Islet precursor cell (in vitro differentiated cells): Measurements from ENCODE around the gene GOSR1.
"Not testable (repeated sequence)": the region's sequence is repeated elsewhere in the genome, so short reads cannot be mapped to it uniquely, and the experiment has no call there.

ENCODE experiments used
- DNase-seq: peaks from one replicate; pipeline ENCODE4 v3.0.0-alpha.2; 2018

GOSR1 gene

GRCh38 chr17:30549181-30549580 is 72.0 kb downstream of the GOSR1 start:
- peak; percentile 32 for DNase-seq

DNA sequence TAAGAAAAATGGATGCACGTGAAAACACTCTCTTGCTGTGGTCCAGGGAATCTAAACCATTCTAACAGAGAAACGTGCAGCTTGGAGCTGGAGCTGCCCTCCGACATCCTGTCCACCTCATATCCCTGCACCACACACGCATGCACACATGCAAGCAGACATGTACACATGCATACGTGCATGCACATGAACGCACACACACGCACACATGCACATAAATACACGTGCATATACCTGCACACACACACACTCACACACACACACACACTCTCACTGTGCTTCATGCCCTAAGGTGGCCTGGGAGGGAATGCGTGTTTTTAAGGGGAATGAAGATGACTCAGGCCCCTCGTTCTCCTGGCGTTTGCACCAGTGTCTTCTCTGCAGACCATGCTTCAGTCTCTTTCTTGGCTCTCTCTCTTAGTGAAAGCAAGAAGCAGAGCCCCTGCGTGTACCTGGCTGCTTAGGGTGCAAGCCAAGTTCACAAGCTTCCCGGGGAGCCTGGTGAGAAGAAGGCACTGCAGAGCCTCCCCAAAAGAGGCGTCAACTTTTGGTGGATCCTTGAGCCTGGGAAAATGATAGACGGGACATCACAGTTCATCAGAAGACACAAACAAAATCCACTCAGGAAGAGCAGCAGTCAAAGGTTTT is 72.8 kb downstream of the GOSR1 start:
- DNase-seq = peak; percentile 73

GRCh38 chr17:30550512-30551273 is 73.5 kb downstream of the GOSR1 start:
- DNase-seq = peak; percentile 89

- peak; percentile 61 for DNase-seq
These were observed 74.2 kb downstream of the GOSR1 start for GRCh38 chr17:30551274-30551995.

- DNase-seq = no peak
These were observed 74.8 kb downstream of the GOSR1 start for GRCh38 chr17:30551996-30552339.

DNA sequence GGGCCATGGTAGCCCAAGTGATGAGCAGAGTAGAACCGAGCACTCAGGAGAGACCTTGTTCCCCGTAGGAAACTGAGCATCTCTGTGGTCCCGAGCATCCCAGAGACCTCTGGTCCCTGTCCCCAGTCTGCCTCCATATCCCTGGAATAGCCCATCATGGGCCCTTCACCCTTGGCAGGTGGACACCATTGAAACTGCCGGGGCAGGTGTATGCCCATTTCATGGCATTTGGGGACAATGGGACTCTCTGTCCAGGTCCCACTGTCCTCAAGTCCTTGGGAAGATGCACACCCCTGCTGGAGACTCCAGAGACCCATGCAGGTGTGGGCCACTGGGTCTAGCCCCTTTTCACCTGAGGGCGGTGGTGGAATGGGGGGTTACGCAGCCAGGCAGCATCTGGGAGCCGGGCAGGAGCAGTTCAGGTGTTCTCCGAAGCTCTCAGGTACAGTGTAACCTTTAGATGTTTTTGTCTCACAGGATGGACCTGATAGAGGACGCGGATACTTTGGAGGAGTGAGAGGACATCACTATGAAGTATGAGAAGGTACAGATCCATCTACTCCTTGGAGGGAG is 75.9 kb downstream of the GOSR1 start:
- no peak for DNase-seq

- DNase-seq = peak; percentile 47
These were observed 76.7 kb downstream of the GOSR1 start for GRCh38 chr17:30553823-30554440.

- DNase-seq = peak; percentile 86
These were observed 77.9 kb downstream of the GOSR1 start for GRCh38 chr17:30554839-30555751.

- no peak for DNase-seq
These were observed 78.7 kb downstream of the GOSR1 start for GRCh38 chr17:30555942-30556341.

- peak; percentile 52 for DNase-seq
These were observed 79.4 kb downstream of the GOSR1 start for GRCh38 chr17:30556374-30557332.

DNA sequence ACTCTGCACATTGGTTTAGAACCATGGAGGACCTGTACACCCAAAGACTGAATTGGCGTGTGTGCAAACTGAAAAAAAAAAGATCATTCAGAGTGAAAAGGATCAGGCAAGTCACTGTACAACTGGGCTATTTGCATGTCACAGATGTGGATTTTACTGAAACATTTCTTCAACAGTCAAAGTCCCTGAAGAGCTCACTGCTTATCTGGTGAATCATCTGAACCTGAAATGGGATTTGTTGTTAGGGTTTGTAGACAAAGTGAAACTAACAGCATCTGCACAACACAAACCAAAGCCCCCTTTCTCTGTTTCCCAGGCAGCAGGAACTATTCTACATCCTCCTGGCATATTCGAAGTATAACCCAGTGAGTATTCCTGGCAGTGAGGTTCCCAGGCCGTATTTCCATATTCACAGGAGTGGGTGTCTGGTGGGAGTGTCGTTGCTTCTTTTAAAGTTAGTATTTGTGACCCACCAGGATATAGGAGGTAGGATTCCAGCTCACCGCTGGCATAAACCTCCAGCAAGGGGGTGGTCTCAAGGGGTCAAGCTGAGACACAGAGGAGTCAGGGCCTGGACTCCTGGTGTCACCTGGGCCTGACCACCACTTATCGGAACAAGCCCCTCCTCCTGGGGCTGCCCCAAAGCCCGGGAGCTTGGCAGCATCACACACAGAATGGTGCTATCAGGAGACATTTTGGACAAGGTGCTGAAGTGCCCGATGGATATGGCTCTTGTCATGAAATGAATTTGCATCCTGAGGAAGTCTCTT is 80.9 kb downstream of the GOSR1 start:
- DNase-seq = peak; percentile 54

- DNase-seq = peak; percentile 54
These were observed 81.7 kb downstream of the GOSR1 start for GRCh38 chr17:30558686-30559545.

GRCh38 chr17:30559656-30560055 is 82.4 kb downstream of the GOSR1 start:
- no peak for DNase-seq

GRCh38 chr17:30560117-30561026 is 83.2 kb downstream of the GOSR1 start:
- DNase-seq = peak; percentile 41

DNA sequence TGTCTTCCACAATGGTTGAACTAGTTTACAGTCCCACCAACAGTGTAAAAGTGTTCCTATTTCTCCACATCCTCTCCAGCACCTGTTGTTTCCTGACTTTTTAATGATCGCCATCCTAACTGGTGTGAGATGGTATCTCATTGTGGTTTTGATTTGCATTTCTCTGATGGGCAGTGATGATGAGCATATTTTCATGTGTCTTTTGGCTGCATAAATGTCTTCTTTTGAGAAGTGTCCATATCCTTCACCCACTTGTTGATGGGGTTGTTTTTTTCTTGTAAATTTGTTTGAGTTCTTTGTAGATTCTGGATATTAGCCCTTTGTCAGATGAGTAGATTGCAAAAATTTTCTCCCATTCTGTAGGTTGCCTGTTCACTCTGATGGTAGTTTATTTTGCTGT is 84.6 kb downstream of the GOSR1 start:
- not testable (repeated sequence) for DNase-seq

DNA sequence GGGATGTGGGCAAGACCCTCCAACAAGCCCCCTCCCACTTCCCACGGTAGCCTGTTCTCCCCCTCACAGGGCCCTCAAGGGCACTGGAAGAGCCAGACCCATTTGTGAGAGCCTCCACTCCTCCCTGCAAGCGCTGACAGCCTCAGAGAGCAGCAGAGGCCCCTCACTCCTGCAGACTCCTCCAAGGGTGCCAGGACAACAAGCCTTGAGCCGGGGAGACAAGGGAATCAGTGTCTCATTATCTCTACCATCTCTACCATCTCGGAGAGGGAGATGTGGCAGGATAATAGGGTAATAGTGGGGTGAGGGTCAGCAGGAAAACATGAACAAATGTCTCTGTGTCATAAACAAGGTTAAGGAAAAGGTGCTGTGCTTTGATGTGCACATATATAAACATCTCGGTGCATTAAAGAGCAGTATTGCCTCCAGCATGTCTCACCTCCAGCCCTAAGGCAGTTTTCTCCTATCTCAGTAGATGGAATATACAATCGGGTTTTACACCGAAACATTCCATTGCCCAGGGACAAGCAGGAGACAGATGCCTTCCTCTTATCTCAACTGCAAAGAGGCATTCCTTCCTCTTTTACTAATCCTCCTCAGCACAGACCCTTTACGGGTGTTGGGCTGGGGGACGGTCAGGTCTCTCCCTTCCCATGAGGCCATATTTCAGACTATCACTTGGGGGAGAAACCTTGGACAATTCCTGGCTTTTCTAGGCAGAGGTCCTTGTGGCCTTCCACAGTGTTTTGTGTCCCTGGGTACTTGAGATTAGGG is 86.1 kb downstream of the GOSR1 start:
- DNase-seq = peak; percentile 96

DNA sequence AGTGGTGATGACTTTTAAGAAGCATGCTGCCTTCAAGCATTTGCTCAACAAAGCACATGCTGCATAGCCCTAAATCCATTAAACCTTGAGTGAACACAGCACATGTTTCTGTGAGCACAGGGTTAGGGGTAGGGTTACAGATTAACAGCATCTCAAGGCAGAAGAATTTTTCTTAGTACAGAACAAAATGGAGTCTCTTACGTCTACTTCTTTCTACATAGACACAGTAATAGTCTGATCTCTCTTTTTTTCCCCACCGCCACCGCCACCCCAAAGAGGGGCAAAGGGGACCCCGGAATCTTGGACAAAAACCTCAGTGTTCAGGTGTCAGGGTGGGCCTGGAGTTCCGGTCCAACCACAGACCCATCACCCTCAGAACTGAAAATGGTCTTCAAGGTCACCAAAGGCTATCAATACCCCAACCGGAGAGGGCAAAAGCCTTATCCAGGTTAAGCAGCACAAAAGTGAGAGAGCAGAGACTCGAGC is 86.7 kb downstream of the GOSR1 start:
- not testable (repeated sequence) for DNase-seq
